Neuronal stem cell (in vitro differentiated cells): ENCODE measurements around the gene HID1.
A peak's percentile ranks its signal among the peaks of the same experiment; 100 is the strongest.

Experiments used
- DNase-seq: peaks from one replicate; pipeline ENCODE4 v3.0.0-alpha.2; 2013; ENCODE audit warnings: low spot score
- H2AFZ ChIP-seq: one replicate; pipeline ENCODE4 v1.6.1; 2013; ENCODE audit warnings: mild to moderate bottlenecking, low read length, inconsistent platforms
- H2AK5ac ChIP-seq: 2 replicates; pipeline ENCODE4 v1.6.1; 2013; ENCODE audit warnings: low read depth, mild to moderate bottlenecking, inconsistent platforms, low read length, moderate library complexity, mixed read lengths
- H2BK120ac ChIP-seq: 2 replicates; pipeline ENCODE4 v1.6.1; 2013; ENCODE audit warnings: low read depth, mild to moderate bottlenecking, inconsistent platforms, low read length, moderate library complexity, mixed read lengths
- H2BK12ac ChIP-seq: one replicate; pipeline ENCODE4 v1.6.1; 2013; ENCODE audit warnings: low read length, inconsistent platforms
- H2BK15ac ChIP-seq: 2 replicates; pipeline ENCODE4 v1.6.1; 2013; ENCODE audit warnings: mild to moderate bottlenecking, low read length, inconsistent platforms, mixed read lengths
- H2BK5ac ChIP-seq: one replicate; pipeline ENCODE4 v1.6.1; 2013; ENCODE audit warnings: inconsistent platforms, mild to moderate bottlenecking, low read length, moderate library complexity
- H3K14ac ChIP-seq: one replicate; pipeline ENCODE4 v1.6.1; 2013; ENCODE audit warnings: low read length, inconsistent platforms
- H3K18ac ChIP-seq: 2 replicates; pipeline ENCODE4 v1.6.1; 2013; ENCODE audit warnings: low read length, inconsistent platforms
- H3K23ac ChIP-seq: 2 replicates; pipeline ENCODE4 v1.6.1; 2013; ENCODE audit warnings: low read depth, mild to moderate bottlenecking, mixed read lengths, low read length, inconsistent platforms; ENCODE audit not compliant: poor library complexity
- H3K27ac ChIP-seq: replicated peaks from 3 replicates; pipeline ENCODE4 v1.5.1; 2013; ENCODE audit warnings: low read length, inconsistent platforms
- H3K27me3 ChIP-seq, 3 experiments: 2 replicates each; pipeline ENCODE4 v1.6.1; 2013; ENCODE audit warnings: low read length in 3 of 3, mild to moderate bottlenecking in 2 of 3, inconsistent platforms in 1 of 3, low read depth in 1 of 3, mixed read lengths in 1 of 3, moderate library complexity in 1 of 3; ENCODE audit not compliant: control insufficient read depth in 3 of 3, insufficient read depth in 3 of 3
- H3K36me3 ChIP-seq, 2 donors: replicated peaks in 1 of 2; 2 replicates each; pipeline ENCODE4 v1.6.1; 2013; ENCODE audit warnings: low read length in 2 of 2; ENCODE audit not compliant: control insufficient read depth in 2 of 2, insufficient read depth in 2 of 2
- H3K4ac ChIP-seq: 2 replicates; pipeline ENCODE4 v1.6.1; 2013; ENCODE audit warnings: inconsistent platforms, mild to moderate bottlenecking, low read length, moderate library complexity
- H3K4me1 ChIP-seq, 2 donors: 1 replicate in 1 of 2; 2 replicates in 1 of 2; pipeline ENCODE4 v1.6.1; 2013; ENCODE audit warnings: low read length in 2 of 2, low read depth in 1 of 2; ENCODE audit not compliant: control insufficient read depth in 2 of 2, insufficient read depth in 1 of 2
- H3K4me2 ChIP-seq: one replicate; pipeline ENCODE4 v1.6.1; 2013; ENCODE audit warnings: mild to moderate bottlenecking, low read length, inconsistent platforms; ENCODE audit not compliant: insufficient read depth, poor library complexity, severe bottlenecking
- H3K4me3 ChIP-seq, 2 donors: 2 replicates each; pipeline ENCODE4 v1.5.1; 2013; ENCODE audit warnings: low read length in 2 of 2, mild to moderate bottlenecking in 2 of 2, inconsistent platforms in 1 of 2, moderate library complexity in 1 of 2
- H3K79me1 ChIP-seq: one replicate; pipeline ENCODE4 v1.6.1; 2013; ENCODE audit warnings: low read depth, mild to moderate bottlenecking, inconsistent platforms, low read length, moderate library complexity
- H3K9ac ChIP-seq: one replicate; pipeline ENCODE4 v1.6.1; 2013; ENCODE audit warnings: mild to moderate bottlenecking, low read depth, low read length, inconsistent platforms; ENCODE audit not compliant: poor library complexity
- H3K9me3 ChIP-seq, 2 donors: replicated peaks in 1 of 2; 2 replicates each; pipeline versions ENCODE3 to v1.6.1; 2013; ENCODE audit warnings: low read length in 2 of 2, mild to moderate bottlenecking in 2 of 2, inconsistent platforms in 1 of 2, low read depth in 1 of 2, mixed read lengths in 1 of 2, moderate library complexity in 1 of 2; ENCODE audit not compliant: control insufficient read depth in 2 of 2, insufficient read depth in 1 of 2
- H4K8ac ChIP-seq: one replicate; pipeline ENCODE4 v1.6.1; 2013; ENCODE audit warnings: low read depth, mild to moderate bottlenecking, inconsistent platforms, low read length, moderate library complexity
- H4K91ac ChIP-seq: one replicate; pipeline ENCODE4 v1.6.1; 2013; ENCODE audit warnings: low read length, low read depth, mild to moderate bottlenecking, inconsistent platforms; ENCODE audit not compliant: poor library complexity
- WGBS, 2 donors: extraction: QIAGEN DNeasy Blood & Tissue Kit; methylation state at CpG; one replicate each; pipeline ENCODE4 v1.1.7; 2013; ENCODE audit warnings: missing lambda C conversion rate in 2 of 2, mixed read lengths in 1 of 2; ENCODE audit not compliant: insufficient read length in 2 of 2, insufficient replicate concordance in 1 of 2; ENCODE audit errors: extremely low coverage in 2 of 2; 5-methylcytosine and 5-hydroxymethylcytosine counted together

HID1 gene

DNA sequence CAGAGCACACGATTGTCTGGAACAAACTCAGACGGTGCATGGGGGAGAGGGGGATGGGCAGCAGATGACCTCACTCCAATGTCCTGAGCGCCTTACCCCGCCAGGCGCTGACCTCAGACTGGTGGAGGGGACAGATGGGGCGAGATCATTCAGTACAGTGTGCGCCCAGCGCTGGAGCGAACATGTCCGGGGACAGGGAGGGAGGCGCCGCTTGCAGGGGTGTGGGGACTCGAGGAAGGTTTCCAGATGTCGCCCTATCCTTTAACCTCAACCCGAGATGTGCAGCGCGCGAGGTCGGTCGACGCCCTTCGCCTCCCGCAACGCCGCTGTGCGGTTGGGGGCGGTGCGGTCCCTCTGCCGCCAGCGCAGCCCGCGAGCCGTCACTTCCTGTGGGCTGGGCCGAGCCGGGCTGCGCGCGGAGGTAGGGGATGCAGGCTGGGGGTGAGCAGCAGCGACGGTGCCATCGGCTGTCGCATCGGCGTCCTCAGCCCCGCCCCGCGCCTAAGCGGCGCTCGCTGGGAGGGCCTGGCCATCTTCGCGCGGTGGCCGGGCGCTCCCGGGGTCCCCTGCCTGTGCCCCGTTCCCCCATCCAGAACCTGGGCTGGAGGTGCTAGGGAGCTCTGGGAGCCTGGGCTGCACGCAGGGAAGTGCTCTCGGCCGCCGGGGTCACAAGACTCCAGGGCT is 9.6 kb upstream of the HID1 start:
- Histone ChIP-seq H2BK12ac (no peak overlapping the region), H2BK15ac (peak overlapping the region; percentile 97), H3K4me2 (peak overlapping the region; percentile 79), H2AK5ac (no peak overlapping the region), H2AFZ (peak overlapping the region; percentile 90), H3K18ac (peak overlapping the region; percentile 99), H3K36me3 (no peaks in the 10 kb centered on the region), H3K23ac (peak overlapping the region; percentile 98), H3K4me1 (peaks cover 2 to 6% of the 10 kb centered on the region in 2 donors), H3K9me3 (peaks cover 0 to 2% of the 10 kb centered on the region in 2 donors), H3K9ac (peak overlapping the region; percentile 88), H3K4ac (no peak overlapping the region), H3K27ac (peak overlapping the region; percentile 78), H3K4me3 (peak overlapping the region; percentile 88 to 92), H4K91ac (no peak overlapping the region), H3K14ac (peak overlapping the region; percentile 78), H4K8ac (peak overlapping the region; percentile 87), H2BK5ac (peak overlapping the region; percentile 92), H3K27me3 (peaks cover 0 to 3% (median 0%) of the 10 kb centered on the region in 3 experiments), H2BK120ac (no peak overlapping the region), H3K79me1 (no peaks in the 10 kb centered on the region)
- peak; percentile 78 for DNase-seq
- WGBS, 2 donors, result no CpG with 5 or more reads among the region's 61 CpGs

DNA sequence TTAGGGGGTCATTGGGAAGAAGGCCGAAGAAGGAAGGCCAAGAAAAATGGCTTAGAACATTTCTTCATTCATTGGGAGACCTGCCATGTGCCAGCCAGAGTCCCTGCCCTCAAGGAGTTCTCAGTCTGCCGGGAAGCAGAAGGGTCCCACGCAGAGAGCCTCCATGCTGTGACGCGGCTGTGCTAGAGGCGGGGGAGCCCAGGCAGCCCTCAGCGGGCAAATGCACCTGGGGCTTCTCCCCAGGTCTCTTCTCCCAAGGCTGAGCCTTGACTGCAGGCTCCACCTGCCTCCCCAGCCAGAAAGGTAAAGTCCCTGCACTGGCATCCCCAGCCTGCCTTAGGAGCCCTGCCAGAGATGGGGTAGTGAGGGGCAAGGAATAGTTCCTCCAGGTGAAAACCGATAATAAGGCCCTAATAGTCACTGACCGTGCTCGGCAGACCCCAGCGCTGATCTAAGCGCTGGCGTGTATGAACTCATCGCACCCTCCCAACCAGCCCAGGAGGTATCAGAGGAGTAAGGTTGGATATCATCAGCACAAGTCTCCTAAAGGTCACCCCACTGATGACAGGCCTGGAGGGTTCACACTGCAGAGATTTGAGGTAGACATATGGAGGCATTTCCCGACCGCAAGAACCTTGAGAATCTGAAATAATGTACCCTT is 8.9 kb upstream of the HID1 start:
- no peak overlapping the region for H2BK15ac ChIP-seq

DNA sequence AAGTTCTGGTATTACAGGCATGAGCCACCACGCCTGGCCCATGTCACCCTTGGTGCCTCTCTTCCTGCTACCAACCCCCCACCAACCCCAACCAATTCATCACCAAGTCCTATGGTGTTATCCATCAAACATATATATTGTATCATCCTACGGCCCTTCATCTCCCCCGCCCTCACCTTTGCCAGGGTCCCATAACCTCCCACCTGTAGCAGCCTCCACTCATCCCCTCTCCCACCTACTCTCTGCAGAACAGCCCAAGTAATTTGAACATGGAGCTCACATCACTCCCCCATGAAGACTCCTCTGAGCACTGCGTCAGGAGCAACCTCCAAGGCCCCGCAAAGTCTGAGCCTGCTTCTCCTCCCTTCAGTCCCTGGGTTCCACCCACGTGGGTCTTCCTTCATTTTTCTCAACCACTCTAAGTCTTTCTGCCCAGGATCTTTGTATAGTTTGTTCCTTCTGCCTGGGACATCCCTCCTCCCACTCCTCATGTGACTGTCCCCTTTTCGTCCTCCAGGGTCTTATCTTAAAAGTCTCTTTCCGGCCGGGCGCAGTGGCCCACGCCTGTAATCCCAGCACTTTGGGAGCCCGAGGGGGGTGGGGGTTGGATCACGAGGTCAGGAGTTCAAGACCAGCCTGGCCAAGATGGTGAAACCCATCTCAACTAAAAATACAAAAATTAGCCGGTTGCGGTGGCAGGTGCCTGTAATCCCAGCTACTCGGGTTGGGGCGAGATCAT is 7.0 kb upstream of the HID1 start:
- DNase-seq, result no peak
- Histone ChIP-seq H3K27ac (no peak overlapping the region), H3K36me3 (no peaks in the 10 kb centered on the region), H3K9ac (no peak overlapping the region), H3K4me3 (no peak overlapping the region), H2BK5ac (no peak overlapping the region), H3K4me2 (no peak overlapping the region), H3K27me3 (peaks cover 0 to 16% (median 8%) of the 10 kb centered on the region in 3 experiments), H2BK12ac (no peak overlapping the region), H3K14ac (no peak overlapping the region), H3K9me3 (peaks cover 0 to 2% of the 10 kb centered on the region in 2 donors), H3K79me1 (no peaks in the 10 kb centered on the region), H4K91ac (peak overlapping the region; percentile 7), H2BK15ac (peak overlapping the region; percentile 58), H4K8ac (no peak overlapping the region), H3K4ac (no peak overlapping the region), H2AFZ (no peak overlapping the region), H2BK120ac (no peak overlapping the region), H2AK5ac (no peak overlapping the region), H3K23ac (no peak overlapping the region), H3K18ac (no peak overlapping the region), H3K4me1 (peaks cover 2 to 6% of the 10 kb centered on the region in 2 donors)
- no CpG with 5 or more reads among the region's 17 CpGs for WGBS, 2 donors

More for the DNA sequence above, 8.9 kb upstream of the HID1 start:
- no peak overlapping the region for H3K18ac ChIP-seq
- H3K4ac ChIP-seq, result no peak overlapping the region
- H2AFZ ChIP-seq, result peak overlapping the region; percentile 90
- H4K91ac ChIP-seq, result no peak overlapping the region
- H4K8ac ChIP-seq, result no peak overlapping the region
- peaks cover 0 to 2% of the 10 kb centered on the region in 2 donors for H3K9me3 ChIP-seq
- H3K27ac ChIP-seq, result no peak overlapping the region
- no CpG with 5 or more reads among the region's 16 CpGs for WGBS, 2 donors
- H2BK12ac ChIP-seq, result no peak overlapping the region
- H3K4me3 ChIP-seq, result peak overlapping the region; percentile 88 to 92
- no peak for DNase-seq
- no peak overlapping the region for H2BK5ac ChIP-seq
- no peaks in the 10 kb centered on the region for H3K36me3 ChIP-seq
- no peaks in the 10 kb centered on the region for H3K79me1 ChIP-seq
- peak overlapping the region; percentile 36 for H2AK5ac ChIP-seq
- no peak overlapping the region for H3K23ac ChIP-seq
- no peak overlapping the region for H2BK120ac ChIP-seq
- H3K9ac ChIP-seq, result peak overlapping the region; percentile 88
- H3K4me2 ChIP-seq, result peak overlapping the region; percentile 79
- peaks cover 0 to 3% (median 0%) of the 10 kb centered on the region in 3 experiments for H3K27me3 ChIP-seq
- H3K4me1 ChIP-seq, result peaks cover 2 to 6% of the 10 kb centered on the region in 2 donors
- no peak overlapping the region for H3K14ac ChIP-seq

DNA sequence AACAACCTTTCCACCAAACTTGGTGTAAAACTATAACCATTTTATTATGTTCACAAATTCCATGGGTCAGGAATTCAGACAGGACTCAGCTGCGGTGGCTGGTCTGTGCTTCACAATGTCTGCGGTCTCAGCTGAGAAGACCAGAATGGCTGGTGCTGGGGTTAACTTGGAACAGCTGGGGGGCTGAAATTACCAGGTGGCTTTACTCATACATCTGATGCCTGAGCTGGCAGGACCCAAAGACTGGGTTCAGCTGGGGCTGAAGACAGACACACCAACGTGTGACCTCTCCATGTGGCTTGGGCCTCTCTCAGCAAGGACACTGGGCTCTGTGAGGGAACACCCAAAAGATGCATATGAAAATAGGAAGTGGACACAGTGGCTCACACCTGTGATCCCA is 5.7 kb upstream of the HID1 start:
- Histone ChIP-seq H3K14ac (no peak overlapping the region), H2BK120ac (no peak overlapping the region), H3K27ac (no peak overlapping the region), H2BK12ac (no peak overlapping the region), H3K9me3 (peaks cover 0 to 2% of the 10 kb centered on the region in 2 donors), H3K27me3 (peaks cover 0 to 27% (median 18%) of the 10 kb centered on the region in 3 experiments), H2AFZ (no peak overlapping the region), H3K23ac (no peak overlapping the region), H3K4me1 (peaks cover 0 to 6% of the 10 kb centered on the region in 2 donors), H3K79me1 (no peaks in the 10 kb centered on the region), H3K9ac (no peak overlapping the region), H4K91ac (no peak overlapping the region), H3K36me3 (no peaks in the 10 kb centered on the region), H3K18ac (no peak overlapping the region), H2BK5ac (peak overlapping the region; percentile 13), H3K4me2 (no peak overlapping the region), H2AK5ac (no peak overlapping the region), H3K4ac (no peak overlapping the region), H3K4me3 (no peak overlapping the region), H2BK15ac (no peak overlapping the region), H4K8ac (no peak overlapping the region)
- WGBS, 2 donors, result no CpG with 5 or more reads among the region's 3 CpGs
- DNase-seq, result no peak
